Fibroblast of skin of right biceps (primary cell): ENCODE results near the gene BORCS6.
"Not testable (repeated sequence)": the region's sequence is repeated elsewhere in the genome, so short reads cannot be mapped to it uniquely, and the experiment has no call there.

Experiments used
- DNase-seq: peaks from one replicate; pipeline ENCODE4 v3.0.0-alpha.2; 2013

The BORCS6 gene

DNA sequence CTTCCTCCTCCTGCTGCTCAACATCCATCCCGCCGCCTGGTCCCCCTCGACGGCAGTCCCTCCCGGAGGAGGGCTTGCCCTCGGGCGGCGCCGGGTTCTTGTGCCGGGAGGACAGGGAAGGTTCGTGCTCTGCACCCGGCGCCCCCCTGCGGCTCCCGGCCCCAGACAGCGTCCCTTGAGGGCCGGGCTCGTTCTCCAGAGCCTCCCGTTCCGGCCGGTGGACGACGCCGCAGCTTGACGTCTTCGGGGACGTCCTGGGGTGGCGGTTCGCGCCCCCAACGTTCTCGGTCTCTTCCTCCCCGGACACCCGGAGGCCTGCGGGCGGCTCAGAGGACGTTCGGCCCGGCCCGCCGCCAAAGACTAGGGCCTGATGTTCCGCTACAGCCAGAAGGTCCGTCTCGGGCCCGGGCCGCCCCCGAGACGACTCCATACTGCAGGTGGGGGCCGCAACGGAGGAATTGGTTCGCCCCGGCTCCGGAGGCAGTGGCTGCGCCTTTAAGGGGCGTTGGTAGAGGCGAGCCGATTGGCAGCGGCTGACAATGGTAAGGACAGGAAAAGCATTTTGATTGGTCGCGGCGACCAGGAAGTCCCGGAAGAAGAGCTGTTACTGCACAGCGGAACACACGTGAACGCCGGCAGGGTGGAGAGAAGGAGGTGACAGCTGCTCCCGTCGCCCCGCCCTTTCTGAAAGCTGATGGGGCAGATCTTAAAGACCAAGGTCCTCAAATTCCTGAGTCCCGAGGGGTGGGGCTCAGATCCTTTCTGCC, at the start of gene BORCS6:
Gene BORCS6, minus strand, starts transcription at position 470 of the 767 bp plus-strand sequence. Its CDS starts 40 bp downstream, at position 430.
- peak; percentile 99 for DNase-seq

DNA sequence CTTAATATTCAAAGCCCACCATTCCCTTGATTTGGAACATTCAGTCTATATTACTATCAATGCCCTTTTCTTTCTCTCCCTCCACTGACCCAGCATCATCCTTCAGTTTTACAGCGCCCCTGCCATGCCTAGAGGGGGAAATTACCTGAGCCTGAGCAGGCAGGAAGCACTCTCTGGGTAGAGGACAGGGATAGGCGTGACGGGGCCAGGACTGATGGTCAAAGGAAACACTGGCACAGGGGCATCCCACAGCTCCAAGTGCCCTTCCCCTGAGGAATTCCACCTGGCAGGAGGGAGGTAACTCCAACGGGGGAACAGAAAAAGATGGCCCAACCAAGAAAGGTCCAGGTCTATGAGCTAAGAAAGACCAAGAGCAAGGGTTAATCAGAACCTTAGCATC, 47.9 kb upstream of the BORCS6 start:
- DNase-seq = no peak

GRCh38 chr17:8237175-8237574, 47.2 kb upstream of the BORCS6 start:
- no peak for DNase-seq

DNA sequence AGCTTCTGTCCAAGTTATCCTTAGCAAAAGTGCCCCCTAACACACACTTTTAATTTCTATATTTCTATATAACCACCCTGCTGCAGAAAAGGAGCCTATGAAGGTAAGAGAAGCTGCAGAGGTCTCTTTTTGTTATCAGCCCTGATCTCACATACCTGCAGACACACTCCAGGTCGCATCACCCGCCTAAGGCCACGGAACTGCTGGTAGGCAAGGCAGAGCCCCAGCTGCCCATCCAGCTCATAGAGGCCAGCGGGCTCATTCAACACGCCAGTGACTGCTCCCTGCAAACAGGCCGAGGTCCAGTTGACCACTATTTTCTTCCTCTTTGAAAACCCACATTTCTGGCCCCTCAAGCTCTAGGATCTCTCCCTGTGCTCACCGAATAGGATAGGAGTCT, 45.7 kb upstream of the BORCS6 start:
- DNase-seq = no peak

DNA sequence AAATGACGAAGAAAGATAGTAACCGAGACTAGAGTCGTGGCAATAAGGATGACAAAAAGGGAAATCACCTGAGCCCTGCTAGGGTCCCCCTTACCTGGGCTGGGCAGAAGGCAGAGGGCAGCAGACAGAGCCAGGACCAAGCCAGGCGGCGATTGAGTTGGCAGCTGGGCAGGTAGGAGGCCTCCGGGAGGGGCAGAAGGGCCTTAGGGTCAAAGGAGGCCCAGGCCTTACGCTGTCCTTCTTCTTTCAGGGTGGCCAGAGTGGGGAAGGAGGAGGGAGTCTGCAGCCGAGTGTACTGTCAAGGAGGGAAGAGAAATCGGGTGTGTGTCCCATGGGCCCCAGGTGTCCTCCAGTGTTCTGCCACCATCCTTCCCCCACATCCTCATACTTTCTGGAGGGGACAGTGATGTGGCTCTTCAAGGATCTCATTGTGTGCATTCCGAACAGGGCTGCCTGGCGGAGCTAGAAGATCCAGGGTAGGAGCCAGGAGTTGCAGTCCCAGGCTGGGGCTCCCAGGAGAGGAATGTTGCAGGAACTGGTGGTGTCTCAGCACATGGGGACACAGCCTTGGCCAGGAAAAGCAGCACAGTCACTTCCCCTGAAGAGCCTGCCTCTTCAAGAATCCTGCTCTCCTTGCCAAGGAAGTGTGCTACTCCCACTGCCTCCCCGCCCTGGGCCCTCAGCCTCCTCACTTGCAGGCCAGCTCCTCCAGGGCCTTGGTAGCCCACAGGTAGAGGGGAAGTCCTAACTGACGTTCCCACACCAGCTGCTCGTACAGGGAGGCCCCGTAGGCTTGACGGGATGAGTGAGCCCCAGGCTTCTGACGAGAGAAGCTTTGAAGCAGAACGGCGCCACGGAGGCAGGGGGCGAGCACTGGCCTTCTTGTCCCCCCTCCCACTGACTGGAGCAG, 44.6 kb upstream of the BORCS6 start:
- no peak for DNase-seq

- no peak for DNase-seq
Observed at GRCh38 chr17:8231701-8232100, 41.7 kb upstream of the BORCS6 start.

- no peak for DNase-seq
Observed at GRCh38 chr17:8227238-8227581, 37.2 kb upstream of the BORCS6 start.

DNA sequence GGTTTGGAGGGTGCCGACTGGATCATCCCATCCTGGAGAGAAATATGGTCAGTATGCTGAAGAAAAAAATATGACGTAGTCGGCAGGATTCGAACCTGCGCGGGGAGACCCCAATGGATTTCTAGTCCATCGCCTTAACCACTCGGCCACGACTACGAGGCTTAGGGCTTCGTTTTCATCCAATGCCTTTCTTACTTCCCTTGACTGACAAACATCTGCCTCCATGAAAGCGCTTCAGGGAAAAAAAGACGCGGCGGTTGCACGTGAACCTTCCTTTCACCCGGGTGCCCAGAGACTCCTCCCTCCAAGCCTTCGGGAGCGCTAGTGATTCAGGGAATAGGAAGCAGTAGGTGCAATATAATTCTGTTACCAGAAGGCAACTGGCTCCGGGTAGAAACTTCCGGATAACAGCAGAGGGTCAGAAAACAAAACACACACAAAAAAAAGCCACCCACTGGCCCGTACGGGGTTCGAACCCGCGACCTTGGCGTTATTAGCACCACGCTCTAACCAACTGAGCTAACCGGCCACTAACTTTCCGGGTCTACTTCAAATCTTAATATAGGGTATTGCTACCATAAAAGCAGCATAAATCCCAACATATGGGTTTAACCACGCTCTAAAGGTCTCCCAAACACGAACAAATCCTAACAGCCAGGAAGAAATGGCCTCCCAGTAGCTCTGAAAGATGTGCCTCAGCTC, 36.7 kb upstream of the BORCS6 start:
- DNase-seq = peak; percentile 93

- DNase-seq = peak; percentile 87
Observed at GRCh38 chr17:8225813-8226535, 36.0 kb upstream of the BORCS6 start.

- DNase-seq = no peak
Observed at GRCh38 chr17:8224891-8225812, 35.2 kb upstream of the BORCS6 start.

DNA sequence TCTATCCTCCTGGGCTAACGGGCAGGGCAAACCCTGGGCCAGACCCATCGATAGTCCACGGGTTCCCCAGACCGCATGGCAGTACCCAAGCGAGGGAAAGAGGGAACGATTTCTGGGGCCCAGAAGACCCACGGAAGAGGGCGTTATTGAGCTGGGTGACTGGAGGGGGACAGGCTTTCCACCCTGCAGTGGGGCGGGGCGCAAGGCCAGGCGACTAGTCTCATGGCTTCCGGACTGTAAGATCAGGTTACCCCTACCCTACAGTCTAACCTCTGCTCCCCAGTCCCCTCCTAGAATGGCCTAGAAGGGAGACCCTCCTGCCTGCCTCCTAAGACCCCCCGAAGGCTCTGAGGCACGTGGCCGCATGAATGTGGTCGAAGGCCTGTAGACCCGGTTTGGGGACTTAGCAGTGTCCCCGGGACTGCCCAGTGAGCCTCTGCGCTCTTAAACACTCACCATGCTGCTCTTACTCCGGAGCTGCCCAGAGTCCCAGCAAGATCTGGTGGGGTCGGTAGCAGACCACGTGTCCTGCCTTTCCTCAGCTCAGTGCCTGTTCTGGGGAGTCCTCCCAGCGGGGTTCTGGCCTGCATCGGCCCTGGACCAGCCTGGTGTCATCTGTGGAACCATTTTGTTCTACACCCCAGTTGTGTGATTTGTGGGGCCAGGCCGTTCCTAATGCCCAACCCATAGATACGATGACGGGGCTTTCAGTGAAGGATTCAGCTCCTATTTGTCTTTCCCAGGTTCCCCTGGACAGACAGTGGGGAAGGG, 33.6 kb upstream of the BORCS6 start:
- DNase-seq = peak; percentile 71

- peak; percentile 97 for DNase-seq
Observed at GRCh38 chr17:8222630-8223355, 32.8 kb upstream of the BORCS6 start.

DNA sequence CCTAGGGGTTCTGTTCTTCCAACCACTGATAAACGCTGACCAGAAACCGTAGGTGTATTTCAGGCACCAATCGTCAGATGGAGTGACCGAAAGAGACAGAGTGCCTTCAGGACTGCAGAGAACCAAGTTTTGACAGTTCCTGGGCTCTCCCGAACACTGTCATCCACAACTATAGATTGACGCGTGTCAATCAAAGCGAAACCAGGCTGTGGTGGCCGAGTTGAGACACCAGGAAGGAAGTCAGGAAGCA, 32.3 kb upstream of the BORCS6 start:
- DNase-seq = no peak

GRCh38 chr17:8221663-8222379, 31.8 kb upstream of the BORCS6 start:
- DNase-seq = peak; percentile 90

DNA sequence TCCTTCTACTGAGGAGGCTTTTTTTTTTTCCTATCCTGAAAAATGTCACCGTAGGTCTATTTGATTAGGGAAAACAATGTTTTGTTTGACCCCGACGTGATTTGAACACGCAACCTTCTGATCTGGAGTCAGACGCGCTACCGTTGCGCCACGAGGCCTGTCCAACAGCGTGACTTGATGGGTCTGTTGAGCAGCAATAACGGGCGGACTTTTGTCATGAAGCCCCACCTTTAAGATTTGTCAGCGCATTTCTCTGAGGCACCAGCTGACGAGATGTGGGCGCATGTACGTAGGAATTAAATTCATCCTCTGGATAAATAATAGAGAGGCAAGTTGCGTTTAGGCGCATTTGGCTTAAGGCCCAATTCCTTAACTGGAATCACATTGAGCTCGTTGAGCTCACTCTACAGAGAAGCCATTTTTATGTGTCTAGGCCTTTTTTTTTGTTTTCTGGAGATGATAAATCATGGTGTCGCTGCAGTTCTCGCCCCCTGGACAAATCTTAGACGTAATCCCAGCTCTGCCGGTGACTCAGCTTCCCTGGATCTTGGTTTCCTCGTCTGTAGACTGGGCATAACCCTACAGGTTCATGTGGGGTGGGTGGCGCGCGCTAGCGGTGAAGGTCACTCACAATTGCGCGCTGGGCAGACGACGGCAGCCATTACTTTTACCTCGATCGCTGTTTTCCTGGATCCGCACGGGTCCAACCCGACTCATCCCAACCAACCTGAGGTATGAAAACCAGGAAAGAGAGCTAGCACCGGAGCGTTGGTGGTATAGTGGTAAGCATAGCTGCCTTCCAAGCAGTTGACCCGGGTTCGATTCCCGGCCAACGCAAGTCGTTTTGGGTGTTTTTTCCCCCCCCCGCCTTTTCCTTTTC, 31.0 kb upstream of the BORCS6 start:
- DNase-seq = peak; percentile 93

DNA sequence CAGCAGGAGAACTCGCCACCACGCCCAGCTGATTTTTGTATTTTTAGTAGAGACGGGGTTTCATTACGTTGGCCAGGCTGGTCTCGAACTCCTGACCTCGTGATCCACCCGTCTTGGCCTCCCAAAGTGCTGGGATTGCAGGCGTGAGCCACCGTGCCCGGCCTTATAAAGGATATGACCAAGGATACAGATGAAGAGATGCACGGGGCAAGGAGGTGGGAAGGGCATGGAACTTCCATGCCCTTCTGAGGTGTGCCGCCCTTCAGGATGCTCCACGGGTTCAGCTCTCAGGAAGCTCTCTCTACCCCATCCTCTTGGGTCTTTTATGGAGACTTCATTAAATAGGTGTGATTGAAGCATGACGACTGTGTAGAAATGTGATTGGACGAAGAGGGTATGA, 24.0 kb upstream of the BORCS6 start:
- DNase-seq = not testable (repeated sequence)

DNA sequence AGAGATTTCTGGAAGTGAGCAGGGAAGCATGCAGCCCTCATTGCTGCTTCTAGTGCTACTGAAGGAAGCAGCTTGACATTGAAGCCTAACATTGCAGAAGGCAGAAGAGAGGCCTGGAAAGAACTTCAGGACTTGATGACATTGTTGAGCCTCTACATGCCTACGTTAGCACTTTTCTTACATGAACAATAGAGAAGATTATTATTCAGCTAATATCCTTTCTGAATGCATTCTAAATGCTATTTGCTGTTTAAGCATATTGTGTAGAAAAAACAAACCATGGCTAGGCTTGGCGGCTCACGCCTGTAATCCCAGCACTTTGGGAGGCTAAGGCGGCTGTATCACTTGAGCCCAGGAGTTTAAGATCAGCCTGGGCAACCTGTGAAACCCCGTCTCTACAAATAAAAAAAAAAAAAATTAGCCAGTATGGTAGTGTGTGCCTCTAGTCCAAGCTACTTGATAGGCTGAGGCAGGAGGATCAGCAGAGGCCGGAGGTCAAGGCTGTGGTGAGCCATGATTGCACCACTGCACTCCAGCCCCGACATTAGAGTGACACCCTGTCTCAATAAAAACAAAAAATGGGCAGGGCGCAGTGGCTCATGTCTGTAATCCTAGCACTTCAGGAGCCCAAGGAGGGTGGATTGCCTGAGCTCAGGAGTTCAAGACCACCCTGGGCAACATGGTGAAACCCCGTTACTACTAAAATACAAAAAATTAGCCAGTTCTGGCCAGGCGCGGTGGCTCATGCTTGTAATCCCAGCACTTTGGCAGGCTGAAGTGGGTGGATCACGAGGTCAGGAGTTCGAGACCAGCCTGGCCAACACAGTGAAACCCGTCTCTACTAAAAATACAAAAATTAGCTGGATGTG, 22.6 kb upstream of the BORCS6 start:
- DNase-seq = no peak
